ENCODE data around the gene THG1L. TPM values are rescaled to one million over a fixed set of nuclear protein-coding genes. Genes with fewer than 3 reads are reported as not detected.

Gene THG1L
- total RNA-seq, 1 experiment from 2014 or later, result 12.3 TPM

- no peaks in the 10 kb centered on the region for H3K4me1 Mint-ChIP-seq
- POLR2A ChIA-PET, result no interaction called here
- CTCF ChIA-PET, result interaction anchor here (1.6 kb wide), 1 partner anchor 62 kb away, joined by 3 read pairs; no protein-coding TSS in a partner anchor
- H3K4me3 Mint-ChIP-seq, result no peak overlapping the region
- H3K9me3 Mint-ChIP-seq, result peaks cover 6% of the 10 kb centered on the region
- no peaks in the 10 kb centered on the region for H3K36me3 Mint-ChIP-seq
- no peak for ATAC-seq
- no peaks in the 10 kb centered on the region for H3K27me3 Mint-ChIP-seq (ENCODE audit: low read depth)
- no peak overlapping the region for H3K27ac Mint-ChIP-seq
- no peak for TF ChIP-seq RORB (CRISPR knock-in tag; IDR thresholded peaks at IDR 0.05)
- TF ChIP-seq ZNF396 (CRISPR knock-in tag; IDR thresholded peaks at IDR 0.05; ENCODE audit: borderline replicate concordance), result no peak
- TF ChIP-seq CBFB (CRISPR knock-in tag; IDR thresholded peaks at IDR 0.05; ENCODE audit: low read depth), result no peak
- TF ChIP-seq, protein P1, sequence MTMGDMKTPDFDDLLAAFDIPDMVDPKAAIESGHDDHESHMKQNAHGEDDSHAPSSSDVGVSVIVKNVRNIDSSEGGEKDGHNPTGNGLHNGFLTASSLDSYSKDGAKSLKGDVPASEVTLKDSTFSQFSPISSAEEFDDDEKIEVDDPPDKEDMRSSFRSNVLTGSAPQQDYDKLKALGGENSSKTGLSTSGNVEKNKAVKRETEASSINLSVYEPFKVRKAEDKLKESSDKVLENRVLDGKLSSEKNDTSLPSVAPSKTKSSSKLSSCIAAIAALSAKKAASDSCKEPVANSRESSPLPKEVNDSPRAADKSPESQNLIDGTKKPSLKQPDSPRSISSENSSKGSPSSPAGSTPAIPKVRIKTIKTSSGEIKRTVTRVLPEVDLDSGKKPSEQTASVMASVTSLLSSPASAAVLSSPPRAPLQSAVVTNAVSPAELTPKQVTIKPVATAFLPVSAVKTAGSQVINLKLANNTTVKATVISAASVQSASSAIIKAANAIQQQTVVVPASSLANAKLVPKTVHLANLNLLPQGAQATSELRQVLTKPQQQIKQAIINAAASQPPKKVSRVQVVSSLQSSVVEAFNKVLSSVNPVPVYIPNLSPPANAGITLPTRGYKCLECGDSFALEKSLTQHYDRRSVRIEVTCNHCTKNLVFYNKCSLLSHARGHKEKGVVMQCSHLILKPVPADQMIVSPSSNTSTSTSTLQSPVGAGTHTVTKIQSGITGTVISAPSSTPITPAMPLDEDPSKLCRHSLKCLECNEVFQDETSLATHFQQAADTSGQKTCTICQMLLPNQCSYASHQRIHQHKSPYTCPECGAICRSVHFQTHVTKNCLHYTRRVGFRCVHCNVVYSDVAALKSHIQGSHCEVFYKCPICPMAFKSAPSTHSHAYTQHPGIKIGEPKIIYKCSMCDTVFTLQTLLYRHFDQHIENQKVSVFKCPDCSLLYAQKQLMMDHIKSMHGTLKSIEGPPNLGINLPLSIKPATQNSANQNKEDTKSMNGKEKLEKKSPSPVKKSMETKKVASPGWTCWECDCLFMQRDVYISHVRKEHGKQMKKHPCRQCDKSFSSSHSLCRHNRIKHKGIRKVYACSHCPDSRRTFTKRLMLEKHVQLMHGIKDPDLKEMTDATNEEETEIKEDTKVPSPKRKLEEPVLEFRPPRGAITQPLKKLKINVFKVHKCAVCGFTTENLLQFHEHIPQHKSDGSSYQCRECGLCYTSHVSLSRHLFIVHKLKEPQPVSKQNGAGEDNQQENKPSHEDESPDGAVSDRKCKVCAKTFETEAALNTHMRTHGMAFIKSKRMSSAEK (CRISPR knock-in tag; IDR thresholded peaks at IDR 0.05; ENCODE audit: borderline replicate concordance), result no peak
- no peak for TF ChIP-seq JAZF1 (CRISPR knock-in tag; IDR thresholded peaks at IDR 0.05)
- TF ChIP-seq ZNF423 (CRISPR knock-in tag; IDR thresholded peaks at IDR 0.05), result no peak
- TF ChIP-seq TEAD1 (CRISPR knock-in tag; IDR thresholded peaks at IDR 0.05), result no peak
- no peak for TF ChIP-seq SP1 (CRISPR knock-in tag; conservative IDR thresholded peaks at IDR 0.05)
- no peak for TF ChIP-seq MAX (CRISPR knock-in tag; IDR thresholded peaks at IDR 0.05)
- TF ChIP-seq, protein P2, sequence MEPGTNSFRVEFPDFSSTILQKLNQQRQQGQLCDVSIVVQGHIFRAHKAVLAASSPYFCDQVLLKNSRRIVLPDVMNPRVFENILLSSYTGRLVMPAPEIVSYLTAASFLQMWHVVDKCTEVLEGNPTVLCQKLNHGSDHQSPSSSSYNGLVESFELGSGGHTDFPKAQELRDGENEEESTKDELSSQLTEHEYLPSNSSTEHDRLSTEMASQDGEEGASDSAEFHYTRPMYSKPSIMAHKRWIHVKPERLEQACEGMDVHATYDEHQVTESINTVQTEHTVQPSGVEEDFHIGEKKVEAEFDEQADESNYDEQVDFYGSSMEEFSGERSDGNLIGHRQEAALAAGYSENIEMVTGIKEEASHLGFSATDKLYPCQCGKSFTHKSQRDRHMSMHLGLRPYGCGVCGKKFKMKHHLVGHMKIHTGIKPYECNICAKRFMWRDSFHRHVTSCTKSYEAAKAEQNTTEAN (CRISPR knock-in tag; IDR thresholded peaks at IDR 0.05), result no peak
- TF ChIP-seq, protein P3, sequence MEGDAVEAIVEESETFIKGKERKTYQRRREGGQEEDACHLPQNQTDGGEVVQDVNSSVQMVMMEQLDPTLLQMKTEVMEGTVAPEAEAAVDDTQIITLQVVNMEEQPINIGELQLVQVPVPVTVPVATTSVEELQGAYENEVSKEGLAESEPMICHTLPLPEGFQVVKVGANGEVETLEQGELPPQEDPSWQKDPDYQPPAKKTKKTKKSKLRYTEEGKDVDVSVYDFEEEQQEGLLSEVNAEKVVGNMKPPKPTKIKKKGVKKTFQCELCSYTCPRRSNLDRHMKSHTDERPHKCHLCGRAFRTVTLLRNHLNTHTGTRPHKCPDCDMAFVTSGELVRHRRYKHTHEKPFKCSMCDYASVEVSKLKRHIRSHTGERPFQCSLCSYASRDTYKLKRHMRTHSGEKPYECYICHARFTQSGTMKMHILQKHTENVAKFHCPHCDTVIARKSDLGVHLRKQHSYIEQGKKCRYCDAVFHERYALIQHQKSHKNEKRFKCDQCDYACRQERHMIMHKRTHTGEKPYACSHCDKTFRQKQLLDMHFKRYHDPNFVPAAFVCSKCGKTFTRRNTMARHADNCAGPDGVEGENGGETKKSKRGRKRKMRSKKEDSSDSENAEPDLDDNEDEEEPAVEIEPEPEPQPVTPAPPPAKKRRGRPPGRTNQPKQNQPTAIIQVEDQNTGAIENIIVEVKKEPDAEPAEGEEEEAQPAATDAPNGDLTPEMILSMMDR (IDR thresholded peaks at IDR 0.05), result no peak
- TF ChIP-seq, protein P4, sequence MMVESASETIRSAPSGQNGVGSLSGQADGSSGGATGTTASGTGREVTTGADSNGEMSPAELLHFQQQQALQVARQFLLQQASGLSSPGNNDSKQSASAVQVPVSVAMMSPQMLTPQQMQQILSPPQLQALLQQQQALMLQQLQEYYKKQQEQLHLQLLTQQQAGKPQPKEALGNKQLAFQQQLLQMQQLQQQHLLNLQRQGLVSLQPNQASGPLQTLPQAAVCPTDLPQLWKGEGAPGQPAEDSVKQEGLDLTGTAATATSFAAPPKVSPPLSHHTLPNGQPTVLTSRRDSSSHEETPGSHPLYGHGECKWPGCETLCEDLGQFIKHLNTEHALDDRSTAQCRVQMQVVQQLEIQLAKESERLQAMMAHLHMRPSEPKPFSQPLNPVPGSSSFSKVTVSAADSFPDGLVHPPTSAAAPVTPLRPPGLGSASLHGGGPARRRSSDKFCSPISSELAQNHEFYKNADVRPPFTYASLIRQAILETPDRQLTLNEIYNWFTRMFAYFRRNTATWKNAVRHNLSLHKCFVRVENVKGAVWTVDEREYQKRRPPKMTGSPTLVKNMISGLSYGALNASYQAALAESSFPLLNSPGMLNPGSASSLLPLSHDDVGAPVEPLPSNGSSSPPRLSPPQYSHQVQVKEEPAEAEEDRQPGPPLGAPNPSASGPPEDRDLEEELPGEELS (CRISPR knock-in tag; IDR thresholded peaks at IDR 0.05), result no peak
- no peak for TF ChIP-seq AR (CRISPR knock-in tag; IDR thresholded peaks at IDR 0.05)
- TF ChIP-seq RELA (CRISPR knock-in tag; IDR thresholded peaks at IDR 0.05; ENCODE audit: borderline replicate concordance), result no peak
- TF ChIP-seq TCF7 (CRISPR knock-in tag; IDR thresholded peaks at IDR 0.05; ENCODE audit: low read depth), result no peak
- TF ChIP-seq GABPB1 (CRISPR knock-in tag; IDR thresholded peaks at IDR 0.05), result no peak
- DNase-seq (ENCODE audit: low spot score), result no peak
These were observed 35.7 kb downstream of the THG1L start for GRCh38 chr5:157766902-157767301.

All from WTC11 (cell line).